ENCODE data around the gene FAM3C. TPM values are rescaled to one million over a fixed set of nuclear protein-coding genes. Genes with fewer than 3 reads are reported as not detected.

Gene FAM3C
- total and polyA plus RNA-seq, 4 donors = 16.5 to 32.3 (median 22.5) TPM

GRCh38 chr7:121376979-121377378 is 19.1 kb downstream of the FAM3C start:
- 96% methylated on average over 2 of the region's 2 CpGs for WGBS

GRCh38 chr7:121373177-121373576 is 22.9 kb downstream of the FAM3C start:
- Histone ChIP-seq H3K4me1 (ENCODE audit: control insufficient read depth in 4 of 4, insufficient read depth in 4 of 4, low read length in 3 of 4) (no peaks in the 10 kb centered on the region), H3K27ac (ENCODE audit: low read depth in 1 of 2, low read length in 2 of 2) (no peak overlapping the region), H3K27me3 (ENCODE audit: control insufficient read depth in 4 of 4, insufficient read depth in 4 of 4, low read length in 3 of 4) (no peaks in the 10 kb centered on the region), H3K36me3 (ENCODE audit: control insufficient read depth in 4 of 4, insufficient read depth in 3 of 4, low read depth in 1 of 4, low read length in 3 of 4) (peaks cover 0 to 9% (median 7%) of the 10 kb centered on the region in 4 donors), H3K9me3 (ENCODE audit: control insufficient read depth in 4 of 4, low read length in 3 of 4) (no peaks in the 10 kb centered on the region), H3K9ac (ENCODE audit: low read depth in 1 of 2, low read length in 2 of 2) (no peak overlapping the region), H3K4me3 (ENCODE audit: low read depth in 1 of 3, low read length in 3 of 3) (no peak overlapping the region)
- TF ChIP-seq HNF4G (IDR thresholded peaks at IDR 0.05) (no peak), ATF3 (IDR thresholded peaks at IDR 0.05) (no peak), FOXA1 (IDR thresholded peaks at IDR 0.05) (no peak), YY1 (IDR thresholded peaks at IDR 0.05) (no peak), EGR1 (IDR thresholded peaks at IDR 0.05; ENCODE audit: low read depth in 2 of 2) (no peak), RXRA (IDR thresholded peaks at IDR 0.05) (no peak), SP1 (IDR thresholded peaks at IDR 0.05) (no peak), FOXA2 (IDR thresholded peaks at IDR 0.05) (no peak), ZBTB33 (IDR thresholded peaks at IDR 0.05) (no peak), REST (IDR thresholded peaks at IDR 0.05) (no peak), NR2F2 (IDR thresholded peaks at IDR 0.05) (no peak), HNF4A (conservative IDR thresholded peaks at IDR 0.05) (no peak), RAD21 (IDR thresholded peaks at IDR 0.05) (no peak), GABPA (IDR thresholded peaks at IDR 0.05 in 1 of 2, conservative IDR thresholded peaks at IDR 0.05 in 1 of 2) (no peak), CTCF (IDR thresholded peaks at IDR 0.05; ENCODE audit: low read depth, low read length, missing input control) (no peak), JUND (IDR thresholded peaks at IDR 0.05) (no peak), MAX (IDR thresholded peaks at IDR 0.05) (no peak)
- DNase-seq (ENCODE audit: low spot score) = no peak

More at GRCh38 chr7:121376979-121377378, 19.1 kb downstream of the FAM3C start:
- TF ChIP-seq HNF4A (conservative IDR thresholded peaks at IDR 0.05) (no peak), YY1 (IDR thresholded peaks at IDR 0.05) (no peak), FOXA1 (IDR thresholded peaks at IDR 0.05) (no peak), HNF4G (IDR thresholded peaks at IDR 0.05) (no peak)
- Histone ChIP-seq H3K9me3 (ENCODE audit: control insufficient read depth in 4 of 4, low read length in 3 of 4) (no peaks in the 10 kb centered on the region), H3K4me3 (ENCODE audit: low read depth in 1 of 3, low read length in 3 of 3) (no peak overlapping the region), H3K4me1 (ENCODE audit: control insufficient read depth in 4 of 4, insufficient read depth in 4 of 4, low read length in 3 of 4) (no peaks in the 10 kb centered on the region), H3K9ac (ENCODE audit: low read depth in 1 of 2, low read length in 2 of 2) (no peak overlapping the region), H3K27me3 (ENCODE audit: control insufficient read depth in 4 of 4, insufficient read depth in 4 of 4, low read length in 3 of 4) (no peaks in the 10 kb centered on the region), H3K27ac (ENCODE audit: low read depth in 1 of 2, low read length in 2 of 2) (no peak overlapping the region), H3K36me3 (ENCODE audit: control insufficient read depth in 4 of 4, insufficient read depth in 3 of 4, low read depth in 1 of 4, low read length in 3 of 4) (peaks cover 1 to 10% (median 8%) of the 10 kb centered on the region in 4 donors)
- no peak for DNase-seq (ENCODE audit: low spot score)
